ENCODE results near the gene ITGA3. TPM values are rescaled to one million over a fixed set of nuclear protein-coding genes. Genes with fewer than 3 reads are reported as not detected.

Gene ITGA3
- polyA plus RNA-seq, 2 of the 4 experiments (the other 2 are of a cell fraction) = 141 to 268 TPM

- H3K9me3 ChIP-seq = no peaks in the 10 kb centered on the region
- H3K4me3 ChIP-seq = no peak overlapping the region
- FAIRE-seq (no peak), DNase-seq (ENCODE audit: low read depth in 1 of 2, low spot score in 1 of 2) (no peak), ATAC-seq (no peak)
- TF ChIP-seq RFX5 (IDR thresholded peaks at IDR 0.05) (no peak), HOXA7 (CRISPR knock-in tag; IDR thresholded peaks at IDR 0.05) (no peak), RARB (CRISPR knock-in tag; IDR thresholded peaks at IDR 0.05) (no peak)
- POLR2A ChIA-PET = interaction anchor here (1.8 kb wide), 1 partner anchor 11 kb away, joined by 6 read pairs; no protein-coding TSS in a partner anchor
- CTCF ChIA-PET = interaction anchor here (0.8 to 13.5 kb wide), 11 partner anchors 9 to 121 kb away, joined by 3 to 345 read pairs (median 6); partner anchors contain the start of genes ITGA3 and PDK2
- H3K27ac ChIP-seq = no peak overlapping the region
- 88% methylated on average over 1 of the region's 1 CpG for WGBS (ENCODE audit: missing lambda C conversion rate)
- no peak overlapping the region for H3K4me2 ChIP-seq
- no peaks in the 10 kb centered on the region; the same call in 2 of the 3 replicates for H3K4me1 ChIP-seq
Observed at GRCh38 chr17:50072925-50073324, 17.0 kb downstream of the ITGA3 start.

GRCh38 chr17:50074227-50074626 lies 18.3 kb downstream of the ITGA3 start:
- H3K9me3 ChIP-seq = no peaks in the 10 kb centered on the region
- ATAC-seq = no peak
- DNase-seq (ENCODE audit: low read depth in 1 of 2, low spot score in 1 of 2) = no peak
- ChIA-PET POLR2A (interaction anchor here (1.8 kb wide), 2 partner anchors 12 to 18 kb away, joined by 6 to 7 read pairs; partner anchors contain the start of gene ITGA3), CTCF (interaction anchor here (0.7 to 13.5 kb wide), 8 partner anchors 10 to 77 kb away, joined by 3 to 345 read pairs (median 62); partner anchors contain the start of genes ITGA3 and PDK2)
- H3K4me2 ChIP-seq = no peak overlapping the region
- no peak for FAIRE-seq
- H3K27ac ChIP-seq = 0 out of 6 replicates have a peak overlapping the region, but pooled peaks of 1 of the 2 experiments have one; percentile 1
- H3K4me3 ChIP-seq = no peak overlapping the region
- 95% methylated on average over 6 of the region's 6 CpGs for WGBS (ENCODE audit: missing lambda C conversion rate)
- TF ChIP-seq HMGXB4 (CRISPR knock-in tag; IDR thresholded peaks at IDR 0.05; ENCODE audit: borderline replicate concordance) = no peak
- no peak for TF ChIP-seq NFE2L2 (conservative IDR thresholded peaks at IDR 0.05; ENCODE audit: low read length)
- no peak for TF ChIP-seq CTCF (IDR thresholded peaks at IDR 0.05)
- TF ChIP-seq MAFK (IDR thresholded peaks at IDR 0.05; ENCODE audit: partially characterized antibody) = no peak
- no peak for TF ChIP-seq BCL3 (IDR thresholded peaks at IDR 0.05)
- H3K4me1 ChIP-seq = peaks cover 9% of the 10 kb centered on the region; the same call in 2 of the 3 replicates

GRCh38 chr17:50075446-50076032 lies 19.6 kb downstream of the ITGA3 start:
- WGBS (ENCODE audit: missing lambda C conversion rate) = 95% methylated on average over 16 of the region's 16 CpGs
- CTCF ChIA-PET = interaction anchor here (0.6 to 13.5 kb wide), 6 partner anchors 9 to 78 kb away, joined by 4 to 345 read pairs (median 144); partner anchors contain the start of genes ITGA3 and PDK2
- Histone ChIP-seq H3K9me3 (no peaks in the 10 kb centered on the region), H3K27ac (no peak overlapping the region), H3K4me2 (no peak overlapping the region), H3K4me3 (no peak overlapping the region), H3K4me1 (peaks cover 12% of the 10 kb centered on the region; the same call in 2 of the 3 replicates)
- no peak for ATAC-seq
- no peak for DNase-seq (ENCODE audit: low read depth in 1 of 2, low spot score in 1 of 2)
- FAIRE-seq = no peak
- TF ChIP-seq CBX8 (IDR thresholded peaks at IDR 0.05) (no peak), MAX (IDR thresholded peaks at IDR 0.05) (no peak), CHD2 (IDR thresholded peaks at IDR 0.05; ENCODE audit: low read length, partially characterized antibody) (no peak), EHF (CRISPR knock-in tag; IDR thresholded peaks at IDR 0.05) (no peak), HOXA7 (CRISPR knock-in tag; IDR thresholded peaks at IDR 0.05) (no peak), EP300 (IDR thresholded peaks at IDR 0.05) (no peak)
- POLR2A ChIA-PET = no interaction called here

- 88% methylated on average over 11 of the region's 16 CpGs for WGBS (ENCODE audit: missing lambda C conversion rate)
- TF ChIP-seq PHF8 (IDR thresholded peaks at IDR 0.05; ENCODE audit: borderline replicate concordance, low read depth) = no peak
- no peak for TF ChIP-seq USF2 (IDR thresholded peaks at IDR 0.05)
- TF ChIP-seq NPAS2 (CRISPR knock-in tag; IDR thresholded peaks at IDR 0.05; ENCODE audit: borderline replicate concordance) = no peak
- TF ChIP-seq ZSCAN20 (CRISPR knock-in tag; IDR thresholded peaks at IDR 0.05) = no peak
- TF ChIP-seq CEBPB (IDR thresholded peaks at IDR 0.05) = no peak
- TF ChIP-seq NFE2L2 (conservative IDR thresholded peaks at IDR 0.05; ENCODE audit: low read length) = no peak
- no peak for TF ChIP-seq KDM1A (IDR thresholded peaks at IDR 0.05; ENCODE audit: low read depth)
- no peak for TF ChIP-seq GATA3 (IDR thresholded peaks at IDR 0.05; ENCODE audit: borderline replicate concordance)
- no peak for TF ChIP-seq EHMT2 (IDR thresholded peaks at IDR 0.05; ENCODE audit: low read depth)
- TF ChIP-seq ATOH8 (CRISPR knock-in tag; IDR thresholded peaks at IDR 0.05; ENCODE audit: low read depth) = no peak
Observed at GRCh38 chr17:50076221-50076590, 20.3 kb downstream of the ITGA3 start.

More at GRCh38 chr17:50076221-50076590, 20.3 kb downstream of the ITGA3 start:
- Histone ChIP-seq H3K4me3 (no peak overlapping the region), H3K27ac (no peak overlapping the region), H3K4me2 (no peak overlapping the region), H3K4me1 (peaks cover 12% of the 10 kb centered on the region; the same call in 2 of the 3 replicates), H3K9me3 (no peaks in the 10 kb centered on the region)
- ATAC-seq = no peak
- CTCF ChIA-PET = interaction anchor here (0.6 to 13.5 kb wide), 5 partner anchors 11 to 85 kb away, joined by 4 to 345 read pairs (median 176); partner anchors contain the start of genes ITGA3 and PDK2
- FAIRE-seq = no peak
- POLR2A ChIA-PET = no interaction called here
- no peak for DNase-seq (ENCODE audit: low read depth in 1 of 2, low spot score in 1 of 2)

Data from A549 (cell line).